HG03354 (cell line): ENCODE data around the gene JAKMIP1.

ENCODE experiments used
- ATAC-seq: cut with Tn5 transposase; IDR thresholded peaks from one replicate; pipeline ENCODE4 v1.9.1; 2021; ENCODE audit warnings: mild to moderate bottlenecking; ENCODE audit not compliant: unreplicated experiment, poor library complexity, severe bottlenecking

Gene JAKMIP1

GRCh38 chr4:6109842-6110560, 90.3 kb downstream of the JAKMIP1 start:
- ATAC-seq, result no peak

- no peak for ATAC-seq
Observed at GRCh38 chr4:6107886-6108285, 92.5 kb downstream of the JAKMIP1 start.

DNA sequence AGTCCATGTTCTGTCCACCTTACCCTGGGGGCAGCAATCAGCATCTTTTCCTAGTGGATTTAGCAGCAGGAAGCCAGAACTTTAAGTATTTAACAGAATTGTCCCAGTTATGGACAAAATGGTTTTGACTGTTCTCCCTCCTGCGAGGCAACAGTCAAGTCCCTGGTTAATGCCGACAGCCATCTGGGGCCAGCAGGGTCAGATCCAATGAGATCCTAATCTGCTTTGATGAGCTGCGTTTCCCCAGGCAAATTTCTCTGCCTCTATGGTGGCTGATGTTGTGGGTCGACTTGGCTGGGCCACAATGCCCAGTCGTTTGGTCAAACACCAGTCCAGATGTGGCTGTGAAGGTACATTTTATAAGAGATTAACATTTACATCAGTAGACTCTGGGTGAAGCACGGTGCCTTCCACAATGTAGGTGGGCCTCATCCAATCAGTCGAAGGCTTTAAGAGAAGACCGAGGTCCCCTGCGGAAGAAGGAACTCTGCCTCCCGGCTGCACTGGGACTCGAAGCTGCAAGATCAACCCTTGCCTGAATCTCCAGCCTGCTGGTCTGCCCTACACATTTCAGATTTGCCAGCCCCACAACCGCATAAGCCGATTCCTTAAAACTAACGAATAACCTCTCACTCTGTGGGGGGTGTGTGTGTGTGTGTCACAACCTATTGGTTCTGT, 93.1 kb downstream of the JAKMIP1 start:
- no peak for ATAC-seq

DNA sequence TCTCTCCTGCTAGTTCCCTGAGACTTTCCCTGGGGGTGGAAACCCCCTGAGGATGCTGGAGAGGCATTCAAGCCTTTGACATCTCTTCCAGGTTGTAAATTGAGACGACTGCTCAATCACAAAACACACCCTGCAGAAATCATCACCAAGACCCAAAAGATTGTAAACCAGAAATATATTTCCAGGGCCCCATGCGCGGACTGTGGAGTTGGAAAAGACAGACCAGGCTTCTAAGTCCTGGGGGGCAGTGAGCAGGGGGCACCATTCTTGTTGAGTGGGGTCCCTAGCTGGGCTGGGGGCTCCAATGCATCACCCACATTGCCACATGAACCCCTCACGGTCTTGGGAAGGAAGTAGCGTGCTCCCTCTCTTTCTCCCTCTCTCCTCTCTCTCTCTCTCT, 94.2 kb downstream of the JAKMIP1 start:
- ATAC-seq, result no peak

DNA sequence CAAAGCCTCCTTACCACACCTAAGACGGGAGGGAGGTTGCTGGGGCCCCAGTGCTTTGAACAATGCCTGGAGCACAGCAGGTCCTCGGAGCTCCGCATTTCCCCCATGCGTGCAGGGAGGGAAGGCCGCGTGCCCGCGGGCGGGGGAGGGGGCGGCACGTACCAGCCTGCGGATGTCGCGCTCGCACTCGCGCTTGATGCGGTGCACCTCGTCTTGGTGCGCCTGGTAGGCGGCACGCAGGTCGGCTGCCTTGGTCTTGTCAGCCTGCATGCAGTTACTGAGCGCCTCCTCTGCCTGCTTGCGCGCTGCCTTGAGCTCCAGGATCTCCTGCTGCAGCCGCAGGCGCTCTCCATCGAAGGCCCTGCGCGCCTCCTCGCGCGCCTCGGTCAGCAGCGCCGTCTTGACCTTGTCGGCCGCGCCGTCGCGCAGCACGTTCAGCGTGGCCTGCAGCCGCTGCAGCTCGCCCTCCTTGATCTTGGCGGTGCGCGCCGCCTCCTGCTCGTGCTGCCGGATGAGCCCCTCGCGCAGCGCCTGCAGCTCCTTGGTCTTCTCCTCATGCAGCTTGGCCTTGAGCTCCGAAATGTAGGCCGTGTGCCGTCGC, 94.9 kb downstream of the JAKMIP1 start:
- no peak for ATAC-seq

GRCh38 chr4:6104541-6105130, 95.7 kb downstream of the JAKMIP1 start:
- ATAC-seq, result no peak

- ATAC-seq, result no peak
Observed at GRCh38 chr4:6097581-6097980, 102.8 kb downstream of the JAKMIP1 start.

- ATAC-seq, result no peak
Observed at GRCh38 chr4:6095897-6096296, 104.5 kb downstream of the JAKMIP1 start.

DNA sequence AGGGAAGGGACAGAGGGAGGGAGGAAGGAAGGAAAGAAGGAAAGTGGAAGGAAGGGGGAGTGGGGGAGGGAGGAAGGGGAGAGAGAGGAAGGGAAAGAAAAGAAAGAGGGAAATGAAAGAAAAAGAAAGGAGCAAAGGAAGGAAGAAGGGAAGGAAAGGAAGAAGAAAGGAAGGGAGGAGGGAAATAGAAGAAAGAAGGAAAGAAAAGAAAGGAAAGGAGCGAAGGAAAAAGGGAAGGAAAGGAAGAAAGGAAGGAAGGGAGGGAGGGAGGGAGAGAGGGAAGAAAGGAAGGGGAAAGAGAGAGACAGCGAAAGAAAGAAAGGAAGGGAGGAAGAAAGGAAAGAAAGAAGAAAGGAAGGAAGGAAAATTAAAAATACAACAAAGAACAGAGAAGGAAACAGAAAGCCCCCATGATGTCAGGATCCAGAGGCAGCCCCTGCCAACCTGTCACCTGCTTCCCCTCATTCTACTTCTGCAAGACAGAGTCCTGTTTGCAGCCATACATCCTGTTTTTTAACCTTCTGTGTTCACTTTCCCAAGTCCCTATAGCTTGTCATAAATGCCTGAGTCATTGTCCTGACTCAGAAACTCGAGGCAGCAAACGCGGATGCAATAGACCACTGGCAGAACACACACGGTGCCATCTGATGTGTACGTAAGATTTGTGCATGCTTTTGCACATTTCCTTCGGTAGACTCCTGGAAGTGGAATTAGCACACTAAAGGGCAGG, 105.2 kb downstream of the JAKMIP1 start:
- ATAC-seq, result no peak

- ATAC-seq, result no peak
Observed at GRCh38 chr4:6093671-6094070, 106.7 kb downstream of the JAKMIP1 start.

- ATAC-seq, result no peak
Observed at GRCh38 chr4:6092971-6093370, 107.4 kb downstream of the JAKMIP1 start.

- ATAC-seq, result no peak
Observed at GRCh38 chr4:6092131-6092530, 108.2 kb downstream of the JAKMIP1 start.

- ATAC-seq, result no peak
Observed at GRCh38 chr4:6090931-6091330, 109.4 kb downstream of the JAKMIP1 start.

- no peak for ATAC-seq
Observed at GRCh38 chr4:6088950-6089349, 111.4 kb downstream of the JAKMIP1 start.

- ATAC-seq, result no peak
Observed at GRCh38 chr4:6087669-6088341, 112.5 kb downstream of the JAKMIP1 start.

DNA sequence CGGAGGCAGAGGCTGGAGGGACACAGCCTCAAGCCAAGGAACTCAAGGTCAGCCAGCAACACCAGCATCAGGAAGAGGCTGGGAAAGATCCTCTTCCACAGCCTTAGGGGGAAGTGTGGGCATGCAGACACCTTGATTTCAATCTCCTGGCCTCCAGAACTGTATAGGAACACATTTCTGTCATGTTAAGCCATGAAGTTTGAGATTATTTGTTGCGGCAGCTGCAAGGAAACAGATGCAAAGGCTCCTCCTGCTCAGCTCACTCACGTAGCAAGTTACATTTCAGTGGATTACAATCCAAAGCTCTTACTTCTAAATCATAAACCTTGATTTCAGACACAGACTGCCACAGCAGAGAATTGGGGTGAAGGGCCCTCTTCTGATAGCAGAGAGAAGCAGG, 113.5 kb downstream of the JAKMIP1 start:
- no peak for ATAC-seq

- no peak for ATAC-seq
Observed at GRCh38 chr4:6085691-6086628, 114.4 kb downstream of the JAKMIP1 start.

DNA sequence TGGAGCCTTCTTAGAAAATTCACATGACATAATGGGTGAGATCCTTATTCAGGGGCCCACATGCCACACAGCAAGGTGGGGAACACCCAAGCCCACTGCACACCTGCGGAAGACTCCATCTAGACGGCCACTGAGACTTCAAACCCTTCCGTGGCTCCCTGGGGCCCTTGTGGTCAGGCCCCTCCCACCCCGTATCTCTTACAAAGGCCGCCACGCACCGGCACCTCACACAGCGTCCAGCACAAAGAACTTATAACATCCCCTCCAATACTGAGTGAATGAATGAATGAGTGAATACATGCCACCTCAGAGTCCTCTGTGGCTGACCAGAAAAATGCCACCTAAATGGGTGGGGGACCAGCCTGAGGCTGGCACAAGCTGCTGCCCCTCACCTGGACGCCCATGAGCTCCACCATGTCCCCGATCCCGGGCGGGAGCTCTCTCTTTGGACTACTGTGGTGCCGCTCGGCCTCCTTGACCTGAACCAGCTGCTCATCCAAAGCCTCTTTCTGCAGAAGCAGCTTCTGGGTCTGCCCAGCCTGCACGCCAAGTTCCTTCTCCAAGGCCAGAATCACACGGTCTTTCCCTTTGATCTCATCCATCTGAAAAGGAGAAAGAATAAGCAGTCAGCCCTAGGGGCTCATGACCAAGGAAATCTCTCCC, 115.2 kb downstream of the JAKMIP1 start:
- no peak for ATAC-seq
